ENCODE measurements around the gene GALNT2.

Gene GALNT2

GRCh38 chr1:230321741-230322420, 254.8 kb downstream of the GALNT2 start (continued):
- TF ChIP-seq, protein P1, sequence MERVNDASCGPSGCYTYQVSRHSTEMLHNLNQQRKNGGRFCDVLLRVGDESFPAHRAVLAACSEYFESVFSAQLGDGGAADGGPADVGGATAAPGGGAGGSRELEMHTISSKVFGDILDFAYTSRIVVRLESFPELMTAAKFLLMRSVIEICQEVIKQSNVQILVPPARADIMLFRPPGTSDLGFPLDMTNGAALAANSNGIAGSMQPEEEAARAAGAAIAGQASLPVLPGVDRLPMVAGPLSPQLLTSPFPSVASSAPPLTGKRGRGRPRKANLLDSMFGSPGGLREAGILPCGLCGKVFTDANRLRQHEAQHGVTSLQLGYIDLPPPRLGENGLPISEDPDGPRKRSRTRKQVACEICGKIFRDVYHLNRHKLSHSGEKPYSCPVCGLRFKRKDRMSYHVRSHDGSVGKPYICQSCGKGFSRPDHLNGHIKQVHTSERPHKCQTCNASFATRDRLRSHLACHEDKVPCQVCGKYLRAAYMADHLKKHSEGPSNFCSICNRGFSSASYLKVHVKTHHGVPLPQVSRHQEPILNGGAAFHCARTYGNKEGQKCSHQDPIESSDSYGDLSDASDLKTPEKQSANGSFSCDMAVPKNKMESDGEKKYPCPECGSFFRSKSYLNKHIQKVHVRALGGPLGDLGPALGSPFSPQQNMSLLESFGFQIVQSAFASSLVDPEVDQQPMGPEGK (CRISPR knock-in tag; IDR thresholded peaks at IDR 0.05; ENCODE audit: borderline replicate concordance) = no peak
- TF ChIP-seq CREB5 (CRISPR knock-in tag; IDR thresholded peaks at IDR 0.05; ENCODE audit: low read depth) = no peak
- no peak for TF ChIP-seq CSRNP3 (CRISPR knock-in tag; IDR thresholded peaks at IDR 0.05)
- TF ChIP-seq ESRRG (CRISPR knock-in tag; IDR thresholded peaks at IDR 0.05) = no peak
- no peak for TF ChIP-seq GLIS3 (CRISPR knock-in tag; IDR thresholded peaks at IDR 0.05)
- no peak for TF ChIP-seq TOX (CRISPR knock-in tag; IDR thresholded peaks at IDR 0.05; ENCODE audit: borderline replicate concordance)
- no peak for TF ChIP-seq ZFP3 (CRISPR knock-in tag; IDR thresholded peaks at IDR 0.05)

GRCh38 chr1:230322421-230322756, 255.4 kb downstream of the GALNT2 start:
- ATAC-seq = no peak
- TF ChIP-seq ARNTL (CRISPR knock-in tag; IDR thresholded peaks at IDR 0.05; ENCODE audit: borderline replicate concordance, low read depth) = no peak
- no peak for TF ChIP-seq BACH2 (CRISPR knock-in tag; IDR thresholded peaks at IDR 0.05; ENCODE audit: borderline replicate concordance)
- no peak for TF ChIP-seq ZFP30 (CRISPR knock-in tag; IDR thresholded peaks at IDR 0.05)
- no peak for TF ChIP-seq ZNF565 (CRISPR knock-in tag; conservative IDR thresholded peaks at IDR 0.05; ENCODE audit: low read depth)

DNA sequence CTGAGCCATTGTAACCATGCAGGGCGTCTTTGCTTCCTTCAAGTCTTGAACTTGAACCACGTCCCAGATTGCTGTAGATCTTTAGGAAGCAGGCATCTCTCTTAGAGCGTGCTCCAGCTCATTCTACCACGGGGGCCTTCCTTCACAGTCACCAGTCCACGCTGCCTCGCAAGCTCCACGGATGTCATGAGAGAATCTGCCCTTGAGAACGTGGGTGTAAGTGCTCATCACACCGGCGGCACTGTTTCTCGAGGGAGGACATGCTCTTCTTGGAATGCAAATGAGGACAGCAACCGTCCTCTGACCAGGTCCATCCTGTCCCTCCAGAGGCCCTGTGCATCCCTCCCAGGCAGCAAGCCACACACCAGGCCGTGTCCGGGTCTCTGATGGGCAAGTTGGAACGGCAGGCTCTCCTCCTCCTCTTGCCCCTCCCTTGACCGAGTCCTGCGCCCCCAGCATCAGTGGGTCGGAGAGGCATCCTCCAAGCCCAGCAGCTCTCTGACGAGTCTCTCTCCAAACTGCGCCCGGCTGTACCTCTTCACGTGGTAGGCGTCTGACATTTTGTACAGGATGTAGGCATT, 256.0 kb downstream of the GALNT2 start:
- TF ChIP-seq SNAI2 (CRISPR knock-in tag; IDR thresholded peaks at IDR 0.05) (no peak), ARNTL (CRISPR knock-in tag; IDR thresholded peaks at IDR 0.05; ENCODE audit: borderline replicate concordance, low read depth) (no peak), ZFP3 (CRISPR knock-in tag; IDR thresholded peaks at IDR 0.05) (no peak), CREB5 (CRISPR knock-in tag; IDR thresholded peaks at IDR 0.05; ENCODE audit: low read depth) (no peak), TOX (CRISPR knock-in tag; IDR thresholded peaks at IDR 0.05; ENCODE audit: borderline replicate concordance) (no peak), ZNF565 (CRISPR knock-in tag; conservative IDR thresholded peaks at IDR 0.05; ENCODE audit: low read depth) (no peak), ZFP30 (CRISPR knock-in tag; IDR thresholded peaks at IDR 0.05) (no peak), ZNF8 (CRISPR knock-in tag; IDR thresholded peaks at IDR 0.05) (no peak), ESRRG (CRISPR knock-in tag; IDR thresholded peaks at IDR 0.05) (no peak), TSHZ2 (CRISPR knock-in tag; IDR thresholded peaks at IDR 0.05) (no peak), RARB (CRISPR knock-in tag; IDR thresholded peaks at IDR 0.05) (no peak), ISL1 (CRISPR knock-in tag; IDR thresholded peaks at IDR 0.05) (no peak)
- ATAC-seq = no peak

GRCh38 chr1:230323686-230324085, 256.6 kb downstream of the GALNT2 start:
- no peak for ATAC-seq
- TF ChIP-seq, protein P1 (CRISPR knock-in tag; IDR thresholded peaks at IDR 0.05; ENCODE audit: borderline replicate concordance) = no peak
- TF ChIP-seq ARNTL (CRISPR knock-in tag; IDR thresholded peaks at IDR 0.05; ENCODE audit: borderline replicate concordance, low read depth) (no peak), ZNF70 (CRISPR knock-in tag; IDR thresholded peaks at IDR 0.05) (no peak), PPARA (CRISPR knock-in tag; IDR thresholded peaks at IDR 0.05; ENCODE audit: borderline replicate concordance) (no peak), CSRNP3 (CRISPR knock-in tag; IDR thresholded peaks at IDR 0.05) (no peak), ISL1 (CRISPR knock-in tag; IDR thresholded peaks at IDR 0.05) (no peak), ZFP3 (CRISPR knock-in tag; IDR thresholded peaks at IDR 0.05) (no peak), BACH2 (CRISPR knock-in tag; IDR thresholded peaks at IDR 0.05; ENCODE audit: borderline replicate concordance) (no peak), ZNF8 (CRISPR knock-in tag; IDR thresholded peaks at IDR 0.05) (no peak), ZFP30 (CRISPR knock-in tag; IDR thresholded peaks at IDR 0.05) (no peak), OSR1 (CRISPR knock-in tag; IDR thresholded peaks at IDR 0.05) (no peak), CSDC2 (CRISPR knock-in tag; IDR thresholded peaks at IDR 0.05) (no peak), TCF4 (CRISPR knock-in tag; IDR thresholded peaks at IDR 0.05; ENCODE audit: borderline replicate concordance) (no peak)
